Hepatic stellate cell (primary cell): Measurements from ENCODE around the gene TMEM18.

ENCODE experiments used
- DNase-seq: peaks from one replicate; pipeline ENCODE4 v3.0.0; 2011; ENCODE audit warnings: low spot score

TMEM18 gene

DNA sequence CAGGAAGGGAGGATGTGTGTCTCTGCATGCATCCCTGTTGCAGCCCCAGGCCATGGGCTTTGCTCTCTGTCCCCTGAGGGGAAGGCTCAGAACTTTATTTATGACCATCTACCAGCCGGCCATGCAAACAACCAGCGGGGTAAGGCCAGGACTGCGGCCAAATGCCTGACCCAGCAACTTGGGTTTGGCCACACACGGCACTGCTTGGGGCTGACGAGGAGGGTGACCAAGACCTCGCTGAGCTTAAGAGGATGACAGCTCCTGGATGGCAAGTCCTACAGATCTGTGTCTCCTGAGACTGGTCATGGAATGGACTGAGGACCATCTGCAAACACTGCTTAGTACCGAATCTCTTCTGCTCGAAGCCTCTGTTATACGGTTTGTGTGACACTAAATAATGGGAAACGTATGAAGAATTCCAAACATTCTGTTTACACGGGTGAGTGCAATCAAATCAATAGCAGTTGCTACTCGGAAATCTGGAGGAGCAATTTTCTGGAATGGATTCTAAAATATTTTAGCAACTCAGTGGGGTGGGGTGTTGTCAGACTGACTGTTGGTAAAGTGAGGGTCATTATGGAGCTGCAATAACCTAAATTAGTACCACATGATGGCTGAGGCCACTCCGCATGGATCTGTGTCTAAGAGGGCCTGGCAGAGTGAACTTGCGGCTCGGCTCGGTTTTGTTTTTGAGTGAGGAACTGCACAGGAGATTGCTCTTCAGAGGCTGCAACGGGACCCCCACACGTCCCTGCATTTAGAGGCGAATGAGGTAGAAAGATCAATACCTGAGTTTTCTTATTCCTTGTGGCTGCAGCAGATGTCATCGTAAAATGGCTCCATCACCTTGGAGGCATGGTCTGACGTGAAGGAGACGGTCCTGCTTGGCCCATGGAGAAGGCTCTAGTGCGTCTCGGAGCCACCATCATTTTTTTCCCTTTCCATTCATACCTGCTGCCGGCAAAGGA is 26.6 kb downstream of the TMEM18 start:
- no peak for DNase-seq

DNA sequence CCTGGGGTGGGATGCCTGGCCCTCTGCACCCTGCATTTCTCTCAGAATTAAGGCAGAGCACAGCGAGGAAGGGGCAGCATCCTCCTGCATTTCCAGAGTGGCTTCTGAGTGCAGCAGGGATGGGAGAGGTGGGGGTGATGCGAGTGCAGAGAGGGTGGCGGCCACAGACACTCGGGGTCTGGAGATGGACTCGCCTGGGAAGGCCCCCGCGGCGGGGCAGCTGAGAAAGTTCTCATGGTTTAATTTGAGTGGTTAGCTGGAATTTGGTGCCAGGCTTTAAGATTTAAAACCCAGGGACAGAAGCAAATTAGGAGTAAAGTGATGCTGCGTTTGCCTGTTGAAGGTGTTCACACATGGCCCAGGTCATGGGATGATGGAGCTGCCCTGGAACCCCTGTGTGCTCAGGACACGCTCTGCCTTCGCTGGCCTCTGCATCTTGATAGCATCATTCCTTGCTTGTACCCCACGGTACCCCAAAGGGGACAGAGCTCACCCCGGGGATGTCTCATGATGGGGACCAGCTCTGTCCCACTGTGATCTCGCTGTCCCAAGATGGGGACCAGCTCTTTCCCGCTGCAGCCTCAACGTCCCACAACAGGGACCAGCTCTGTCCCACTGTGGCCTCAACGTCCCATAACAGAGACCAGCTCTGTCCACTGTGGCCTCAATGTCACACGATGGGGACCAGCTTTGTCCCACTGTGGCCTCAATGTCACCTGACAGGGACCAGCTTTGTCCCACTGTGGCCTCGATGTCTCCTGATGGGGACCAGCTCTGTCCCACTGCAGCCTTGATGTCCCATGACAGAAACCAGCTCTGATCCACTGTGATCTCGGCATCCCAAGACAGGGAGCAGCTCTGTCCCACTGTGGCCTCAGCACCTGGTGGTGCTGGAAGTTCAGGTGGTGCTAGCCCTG is 27.5 kb downstream of the TMEM18 start:
- no peak for DNase-seq

DNA sequence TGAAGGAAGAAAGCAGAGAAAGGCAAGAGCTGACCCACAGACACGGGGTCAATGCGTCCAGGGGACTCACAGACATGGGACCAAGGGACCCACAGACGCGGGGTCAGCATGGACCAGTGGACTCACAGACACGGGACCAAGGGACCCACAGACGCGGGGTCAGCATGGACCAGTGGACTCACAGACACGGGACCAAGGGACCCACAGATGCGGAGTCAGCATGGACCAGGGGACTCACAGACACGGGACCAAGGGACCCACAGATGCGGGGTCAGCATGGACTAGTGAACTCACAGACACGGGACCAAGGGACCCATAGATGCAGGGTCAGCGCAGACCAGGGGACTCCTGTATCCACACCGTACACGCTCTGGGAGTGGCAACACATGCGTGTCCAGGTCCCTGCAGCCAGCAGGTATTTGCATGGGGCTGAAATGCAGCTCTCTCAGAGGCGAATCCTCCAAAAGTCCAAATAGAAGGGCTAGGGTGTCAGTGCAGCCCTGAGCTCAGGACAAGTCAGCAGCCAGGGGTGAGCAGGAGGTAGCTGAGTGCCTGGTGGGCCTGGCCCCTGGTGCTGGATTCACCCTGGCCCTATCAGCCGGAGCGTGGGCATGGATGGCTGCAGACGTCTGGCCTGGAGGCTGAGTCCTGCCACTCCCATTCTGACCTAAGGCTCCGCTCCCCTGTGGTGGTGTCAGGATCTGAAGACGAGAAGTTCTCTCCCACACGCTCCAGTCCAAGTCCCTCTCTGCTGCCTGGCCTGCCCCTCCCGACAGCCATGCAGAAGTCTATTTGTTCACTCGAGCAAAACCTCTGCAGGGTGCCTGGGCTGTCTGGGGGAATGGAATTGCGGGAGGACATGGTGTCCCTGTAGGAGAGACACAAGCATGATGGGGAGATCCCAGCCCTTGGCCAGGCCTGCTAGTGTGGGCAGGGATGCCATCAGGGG is 28.5 kb downstream of the TMEM18 start:
- DNase-seq = no peak

DNA sequence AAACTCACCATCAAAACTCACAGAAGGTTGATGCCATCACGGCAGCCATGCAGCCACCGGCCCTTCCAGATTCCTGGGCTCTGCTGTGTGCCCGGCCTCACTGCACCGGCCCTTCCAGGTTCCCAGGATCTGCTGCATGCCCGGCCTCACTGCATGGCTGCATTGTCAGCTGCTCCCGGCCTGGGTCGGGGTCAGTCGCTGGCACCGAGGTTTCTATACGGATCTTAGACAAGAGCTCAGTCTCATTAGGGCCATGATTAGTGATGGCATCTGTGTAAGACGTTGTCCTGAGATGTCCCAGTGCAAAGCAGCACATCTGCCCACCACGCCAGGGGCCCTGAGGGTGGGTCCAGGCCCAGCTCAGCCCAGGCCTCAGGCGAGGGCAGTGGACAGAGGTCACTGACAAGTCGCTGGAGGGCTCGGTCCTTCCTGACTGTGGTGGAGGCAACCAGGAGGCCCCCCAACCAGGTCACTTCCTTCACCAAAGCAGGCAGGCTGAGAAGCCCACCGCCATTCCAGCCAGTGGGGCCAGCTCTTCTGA is 29.4 kb downstream of the TMEM18 start:
- DNase-seq = no peak

DNA sequence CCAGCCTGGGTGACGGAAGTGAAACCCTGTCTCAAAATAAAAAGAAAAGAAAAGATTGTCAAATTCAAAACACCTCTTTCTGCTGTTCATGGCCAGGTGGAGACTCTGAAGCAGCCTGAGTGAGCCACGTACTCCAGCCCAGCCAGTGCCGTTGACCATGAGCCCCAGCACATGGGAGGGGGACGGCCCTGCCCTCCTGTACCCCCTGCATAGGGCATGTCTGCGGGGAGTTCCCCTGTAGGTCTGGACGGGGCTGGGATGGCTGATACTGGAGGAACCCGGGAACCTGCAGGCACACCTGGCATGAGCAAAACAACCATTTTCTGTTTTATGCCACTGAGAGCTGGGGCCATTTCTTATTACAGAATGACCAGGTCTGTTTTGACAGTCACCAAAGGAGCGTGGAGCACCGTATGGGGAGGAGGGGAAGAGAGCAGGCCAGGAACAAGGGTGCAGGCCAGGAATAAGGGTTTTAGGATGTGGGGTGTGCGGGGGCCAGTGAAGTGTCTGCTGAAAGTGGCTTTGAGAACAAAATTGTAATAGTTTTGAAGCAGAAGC is 30.1 kb downstream of the TMEM18 start:
- DNase-seq = no peak

DNA sequence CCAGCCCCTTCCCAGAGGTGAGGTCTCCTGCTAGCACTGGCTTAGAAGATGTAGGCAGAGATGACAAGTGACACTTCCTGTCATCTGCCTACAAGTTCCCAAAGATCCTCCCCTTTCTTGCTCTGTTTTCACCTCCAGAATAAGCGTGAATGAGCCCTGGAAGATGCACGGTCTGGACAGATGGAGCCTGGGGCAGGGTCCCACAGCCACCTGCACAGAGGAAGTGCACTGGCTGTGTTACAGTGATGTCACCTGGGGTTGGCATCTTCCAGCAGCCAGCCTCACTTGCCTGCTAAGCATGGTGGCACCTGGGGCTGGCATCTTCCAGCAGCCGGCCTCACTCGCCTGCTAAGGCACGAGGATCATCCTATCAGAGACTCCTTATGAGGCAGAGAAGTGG is 32.3 kb downstream of the TMEM18 start:
- DNase-seq = no peak

- no peak for DNase-seq
These were observed 33.4 kb downstream of the TMEM18 start for GRCh38 chr2:643761-644160.

- no peak for DNase-seq
These were observed 33.9 kb downstream of the TMEM18 start for GRCh38 chr2:643334-643733.

DNA sequence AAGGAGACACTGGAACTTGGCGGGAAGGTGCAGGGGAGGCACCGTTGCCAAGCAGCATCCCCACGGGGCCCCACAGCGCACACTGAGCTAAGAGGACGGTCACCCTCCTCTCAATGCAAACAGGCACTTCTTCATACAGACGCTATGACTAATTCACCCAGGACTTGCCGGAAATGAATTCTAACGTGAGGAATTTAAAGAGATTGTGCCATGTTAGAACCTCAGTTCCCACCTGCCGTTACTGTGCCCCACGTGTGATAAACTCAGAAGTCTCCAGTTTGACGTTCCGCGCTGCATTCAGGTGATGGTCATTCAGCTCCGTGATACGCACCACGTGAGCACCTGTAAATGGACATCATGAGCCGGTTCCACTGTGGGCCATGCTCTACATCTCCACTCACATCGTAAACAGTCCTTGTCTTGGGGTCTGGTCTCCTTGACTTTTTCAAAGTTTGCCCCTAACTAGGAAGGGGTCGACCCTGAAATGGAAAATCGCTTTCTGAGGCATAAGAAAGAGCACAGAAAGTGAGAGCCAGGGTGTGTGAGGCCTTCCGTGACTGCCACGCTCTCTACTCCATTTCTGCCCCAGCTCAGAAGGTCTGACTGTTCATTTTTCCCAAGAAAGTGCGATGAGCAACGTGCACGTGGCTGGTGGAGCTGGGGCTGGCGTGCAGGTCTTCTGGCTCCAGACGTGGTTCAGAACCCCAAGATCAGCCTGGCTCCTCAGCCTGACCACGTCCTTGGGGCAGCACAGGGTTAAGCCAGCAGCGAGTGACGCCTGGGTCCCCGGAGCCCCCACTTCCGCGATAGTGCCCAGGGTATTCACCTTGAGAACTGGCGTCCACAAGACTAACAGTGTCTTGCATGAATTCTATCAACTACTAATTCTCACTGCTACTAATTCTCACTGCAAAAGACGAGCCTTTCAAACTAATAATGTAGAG is 35.1 kb downstream of the TMEM18 start:
- no peak for DNase-seq

GRCh38 chr2:641164-641871 is 35.9 kb downstream of the TMEM18 start:
- DNase-seq = no peak

DNA sequence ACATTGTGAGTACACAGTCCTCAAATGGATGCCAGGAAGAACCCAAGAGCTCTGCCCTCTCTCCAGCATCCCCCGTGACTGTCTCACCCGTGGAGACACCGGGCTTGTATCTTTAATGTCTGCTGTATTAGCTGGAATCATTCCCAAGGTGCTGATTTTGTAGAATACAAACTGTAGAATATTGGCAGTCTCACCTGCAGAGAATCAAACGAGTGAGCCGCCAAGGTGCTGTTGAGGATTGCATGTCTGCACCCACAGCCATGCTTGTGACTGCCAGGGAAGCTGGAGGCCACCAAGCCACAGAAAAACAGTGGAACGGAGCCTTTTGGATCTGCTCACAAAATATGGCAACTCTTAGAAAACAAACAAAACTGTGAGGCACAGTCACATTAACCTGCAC is 37.5 kb downstream of the TMEM18 start:
- no peak for DNase-seq

- no peak for DNase-seq
These were observed 39.4 kb downstream of the TMEM18 start for GRCh38 chr2:637804-638203.

GRCh38 chr2:637406-637776 is 39.8 kb downstream of the TMEM18 start:
- no peak for DNase-seq

DNA sequence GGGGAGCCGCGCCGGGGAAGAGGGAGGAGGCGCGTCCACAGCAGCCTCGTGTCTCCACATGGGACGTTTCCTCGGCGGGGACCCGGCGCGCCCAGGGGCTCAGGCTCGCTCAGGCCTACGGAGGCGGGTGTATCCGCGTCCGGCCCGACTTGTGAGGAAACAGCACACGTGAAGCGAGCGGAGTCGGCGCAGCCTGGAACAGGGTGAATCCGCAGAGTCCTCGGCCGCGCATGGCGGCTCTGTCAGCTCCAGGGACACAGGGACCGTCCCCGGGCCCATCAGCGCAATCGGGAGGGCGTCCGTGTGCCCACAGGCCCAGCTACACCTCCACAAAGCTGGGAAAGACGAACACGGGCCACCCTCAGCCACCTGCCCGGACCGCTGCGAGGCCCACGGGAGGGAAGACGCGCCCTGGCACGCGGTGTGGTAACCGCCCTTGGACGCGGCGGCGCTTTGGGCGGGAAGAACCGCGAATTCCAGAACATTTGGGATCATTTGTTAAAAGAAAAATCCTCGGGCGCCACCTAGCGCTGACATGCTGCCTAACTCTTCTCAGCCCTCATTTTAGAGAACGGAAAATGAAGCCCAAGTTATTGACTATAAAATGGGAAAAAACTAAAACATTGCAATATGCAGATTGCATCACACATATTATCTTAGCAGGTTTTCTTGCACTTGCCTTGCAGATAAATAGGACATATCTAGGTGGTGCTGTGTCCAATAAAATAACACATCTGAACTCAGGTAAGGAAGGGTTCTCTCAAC is 40.4 kb downstream of the TMEM18 start:
- peak; percentile 70 for DNase-seq

- DNase-seq = no peak
These were observed 41.3 kb downstream of the TMEM18 start for GRCh38 chr2:635687-636621.

DNA sequence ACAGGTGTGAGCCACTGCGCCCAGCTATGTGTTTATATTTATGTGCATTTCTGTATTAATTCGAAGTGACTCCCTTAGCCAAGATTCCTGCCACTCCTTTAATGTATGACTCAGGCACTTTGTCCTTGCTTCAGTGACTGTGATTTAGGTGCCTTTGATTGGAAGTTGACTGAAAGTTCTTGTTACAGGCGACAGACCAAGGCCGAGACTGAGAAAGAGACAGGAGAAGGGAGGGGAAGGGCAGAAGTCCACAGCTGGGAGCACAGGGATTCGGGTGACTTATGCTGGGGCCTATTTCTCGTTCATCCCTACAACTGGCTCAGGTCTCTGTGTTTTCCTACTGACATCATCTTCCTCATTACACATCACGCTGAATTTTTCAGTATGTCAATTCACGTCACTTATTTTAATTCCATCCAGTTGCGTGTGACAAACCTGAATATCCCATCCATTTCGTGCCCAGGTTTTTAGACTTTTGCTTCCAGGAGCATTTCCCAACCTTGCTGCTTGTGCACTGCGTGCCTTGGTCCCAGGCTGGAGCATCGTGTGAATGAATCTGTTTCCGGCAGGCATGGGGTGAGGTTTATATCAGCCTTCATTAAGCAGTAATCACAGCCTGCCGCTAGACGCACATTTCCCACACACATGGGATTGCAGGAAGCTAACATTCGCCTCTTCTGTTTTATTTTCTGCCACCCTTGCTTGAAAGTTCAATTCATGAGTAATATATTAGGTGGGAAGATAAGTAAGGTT is 42.4 kb downstream of the TMEM18 start:
- no peak for DNase-seq

GRCh38 chr2:634041-634440 is 43.2 kb downstream of the TMEM18 start:
- no peak for DNase-seq
